GM06990 (cell line): Measurements from ENCODE around the gene PRSS12.
"Not testable (repeated sequence)": the region's sequence is repeated elsewhere in the genome, so short reads cannot be mapped to it uniquely, and the experiment has no call there.

Experiments used
- DNase-seq: peaks from one replicate; pipeline ENCODE4 v3.0.0-alpha.2; 2011; ENCODE audit not compliant: insufficient read length; ENCODE audit errors: extremely low read depth
- H3K27me3 ChIP-seq: replicated peaks from 2 replicates; pipeline ENCODE4 v1.6.0; 2011; ENCODE audit warnings: low read length; ENCODE audit not compliant: control insufficient read depth, insufficient read depth
- H3K36me3 ChIP-seq: 2 replicates; pipeline ENCODE4 v1.5.1; 2011; ENCODE audit warnings: low read length; ENCODE audit not compliant: control insufficient read depth, insufficient read depth
- H3K4me3 ChIP-seq: replicated peaks from 2 replicates; pipeline ENCODE4 v1.5.1; 2011; ENCODE audit warnings: low read depth, mild to moderate bottlenecking, control low read depth, low read length
- CTCF ChIP-seq: IDR thresholded peaks from 2 replicates; pipeline ENCODE4 v1.5.1; 2011; ENCODE audit warnings: low read length, control low read depth, mild to moderate bottlenecking, inconsistent platforms; ENCODE audit not compliant: insufficient read depth, poor library complexity, severe bottlenecking

PRSS12 gene

GRCh38 chr4:118352843-118353533 is at the start of gene PRSS12:
Gene PRSS12 (minus strand): TSS chr4:118353003. CDS start chr4:118352720, 283 bp downstream.
- Histone ChIP-seq H3K27me3 (no peaks in the 10 kb centered on the region; the same call in none of the 2 replicates), H3K4me3 (peak within 1 kb of the TSS; percentile 45), H3K36me3 (no peaks in the 10 kb centered on the region)
- DNase-seq = peak; percentile 74
- TF ChIP-seq CTCF = peak; percentile 37

GRCh38 chr4:118400356-118400755 is 47.6 kb upstream of the PRSS12 start:
- Histone ChIP-seq H3K4me3 (no peak overlapping the region), H3K36me3 (no peaks in the 10 kb centered on the region), H3K27me3 (no peaks in the 10 kb centered on the region)
- no peak for DNase-seq
- no peak for TF ChIP-seq CTCF

- DNase-seq, H3K27me3 ChIP-seq, H3K36me3 ChIP-seq, H3K4me3 ChIP-seq: not testable (repeated sequence)
These were observed 47.1 kb upstream of the PRSS12 start for GRCh38 chr4:118399883-118400282.

- Histone ChIP-seq H3K4me3 (no peak overlapping the region), H3K27me3 (no peaks in the 10 kb centered on the region), H3K36me3 (no peaks in the 10 kb centered on the region)
- TF ChIP-seq CTCF = no peak
- peak; percentile 36 for DNase-seq
These were observed 45.7 kb upstream of the PRSS12 start for GRCh38 chr4:118398226-118399090.

GRCh38 chr4:118397623-118397979 is 44.8 kb upstream of the PRSS12 start:
- H3K36me3 ChIP-seq = no peaks in the 10 kb centered on the region
- H3K4me3 ChIP-seq = no peak overlapping the region
- H3K27me3 ChIP-seq = no peaks in the 10 kb centered on the region
- no peak for TF ChIP-seq CTCF
- no peak for DNase-seq

GRCh38 chr4:118396881-118397622 is 44.2 kb upstream of the PRSS12 start:
- H3K27me3 ChIP-seq = no peaks in the 10 kb centered on the region
- no peaks in the 10 kb centered on the region for H3K36me3 ChIP-seq
- H3K4me3 ChIP-seq = no peak overlapping the region
- no peak for DNase-seq
- TF ChIP-seq CTCF = no peak
